Stimulated activated CD4-positive, alpha-beta T cell treated with anti-CD3 and anti-CD28 coated beads, Interleukin-1b, Interleukin-23, amount 100 ng/mL, for 1 hour (primary cell): ENCODE data around the gene ASMT.
"Not testable (repeated sequence)": the region's sequence is repeated elsewhere in the genome, so short reads cannot be mapped to it uniquely, and the experiment has no call there.

Experiments used
- DNase-seq, 2 donors: peaks; one replicate each; pipeline ENCODE4 v3.0.0-alpha.2; 2020; ENCODE audit warnings: low read depth in 2 of 2

Gene ASMT

DNA sequence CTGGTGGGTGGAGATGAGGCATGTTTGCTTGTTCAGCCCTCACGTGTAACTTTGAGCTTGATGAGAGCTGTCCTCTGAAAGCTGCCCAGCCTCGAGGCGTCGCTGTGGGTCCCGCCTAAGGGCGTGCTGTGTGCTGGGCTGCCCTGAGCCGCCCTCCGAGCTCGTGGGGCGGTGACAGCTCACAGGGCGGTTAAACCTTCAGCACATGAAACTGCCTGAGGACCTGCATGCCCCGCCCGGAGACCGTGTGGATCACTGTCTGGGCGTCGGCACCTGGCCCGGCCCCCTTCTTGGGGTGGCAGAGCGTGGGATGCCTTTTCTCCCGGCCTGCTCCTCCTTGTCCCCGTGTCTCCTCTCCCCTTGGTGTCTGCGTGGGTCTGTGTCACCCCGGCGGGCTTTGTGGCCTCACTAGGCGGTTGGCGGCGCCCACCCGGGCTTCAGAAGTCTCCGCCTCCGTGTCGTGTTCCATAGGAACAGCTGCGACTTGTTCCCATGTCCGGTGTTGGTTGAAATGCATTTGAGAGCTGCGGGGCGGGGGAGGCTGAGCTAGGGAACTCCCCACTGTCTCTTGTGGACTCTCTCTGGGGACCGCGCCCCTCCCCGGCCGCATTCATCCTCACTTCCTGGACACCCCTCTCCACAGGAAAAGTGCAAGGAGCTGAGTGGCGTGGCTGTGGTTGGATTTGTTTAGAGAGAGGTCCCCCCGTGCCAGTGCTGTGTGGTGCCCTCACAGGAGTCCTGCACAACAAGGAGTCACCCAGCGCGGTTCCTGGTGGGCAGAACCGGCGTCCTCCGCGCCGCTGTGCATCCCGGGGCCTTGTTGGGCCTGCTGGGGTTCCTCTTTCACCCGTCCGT, 16.6 kb upstream of the ASMT start:
- no peak for DNase-seq

- no peak for DNase-seq
Measured at GRCh38 chrX:1598876-1599790, 15.7 kb upstream of the ASMT start.

DNA sequence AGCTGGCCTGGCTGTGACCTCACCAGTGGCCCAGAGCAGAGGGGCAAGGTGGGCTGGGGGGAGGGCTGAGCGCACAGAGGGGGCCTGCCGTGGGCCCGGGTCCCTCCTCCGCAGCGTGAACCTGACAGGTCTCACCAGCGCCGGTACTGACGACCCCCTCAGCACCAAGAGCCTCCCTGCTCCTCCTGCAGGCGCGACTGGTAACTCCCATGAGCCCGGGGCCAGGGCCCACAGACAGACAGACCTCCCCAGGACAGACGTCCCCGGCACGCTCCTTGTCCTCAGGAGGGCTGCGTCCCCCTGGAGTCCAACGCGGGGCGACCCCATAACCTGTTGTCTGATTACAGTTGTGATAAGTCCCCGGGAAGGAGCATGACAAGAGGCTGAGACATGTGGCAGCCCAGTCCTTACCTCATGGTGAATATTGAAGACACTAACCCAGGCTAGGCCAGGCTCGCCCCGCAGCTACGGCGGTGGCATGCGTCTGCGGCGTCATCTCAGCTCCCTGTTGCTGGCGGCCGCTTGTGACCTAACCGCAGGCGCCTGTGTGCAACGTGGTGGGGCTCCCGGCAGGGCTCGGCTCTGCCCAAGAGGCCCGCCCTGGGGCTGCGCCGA, 15.0 kb upstream of the ASMT start:
- DNase-seq = no peak

DNA sequence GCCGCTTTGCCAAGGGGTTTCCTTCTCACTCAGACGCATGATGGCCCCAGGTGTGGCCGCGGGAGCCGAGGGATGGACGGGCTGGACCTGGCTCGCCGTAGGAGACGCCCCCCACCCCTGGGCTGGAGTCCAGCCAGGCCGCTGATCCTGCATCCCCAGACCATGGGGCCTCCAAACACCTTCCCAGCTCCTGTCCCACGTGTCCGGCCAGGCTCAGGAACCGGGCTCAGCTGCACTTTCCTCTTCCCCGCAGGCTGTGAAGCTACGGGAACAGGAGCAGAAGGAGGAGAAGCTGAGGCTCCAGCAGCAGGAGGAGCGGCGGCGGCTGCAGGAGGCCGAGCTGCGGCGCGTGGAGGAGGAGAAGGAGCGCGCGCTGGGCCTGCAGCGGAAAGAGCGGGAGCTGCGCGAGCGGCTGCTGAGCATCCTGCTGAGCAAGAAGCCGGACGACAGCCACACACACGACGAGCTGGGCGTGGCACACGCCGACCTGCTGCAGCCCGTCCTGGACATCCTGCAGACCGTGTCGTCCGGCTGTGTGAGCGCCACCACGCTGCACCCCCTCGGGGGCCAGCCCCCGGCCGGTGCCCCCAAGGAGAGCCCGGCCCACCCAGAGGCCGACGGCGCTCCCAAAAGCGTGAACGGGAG, 14.3 kb upstream of the ASMT start:
- DNase-seq = no peak

- DNase-seq = no peak
Measured at GRCh38 chrX:1601051-1601767, 13.7 kb upstream of the ASMT start.

GRCh38 chrX:1601768-1602085, 13.1 kb upstream of the ASMT start:
- DNase-seq = no peak

DNA sequence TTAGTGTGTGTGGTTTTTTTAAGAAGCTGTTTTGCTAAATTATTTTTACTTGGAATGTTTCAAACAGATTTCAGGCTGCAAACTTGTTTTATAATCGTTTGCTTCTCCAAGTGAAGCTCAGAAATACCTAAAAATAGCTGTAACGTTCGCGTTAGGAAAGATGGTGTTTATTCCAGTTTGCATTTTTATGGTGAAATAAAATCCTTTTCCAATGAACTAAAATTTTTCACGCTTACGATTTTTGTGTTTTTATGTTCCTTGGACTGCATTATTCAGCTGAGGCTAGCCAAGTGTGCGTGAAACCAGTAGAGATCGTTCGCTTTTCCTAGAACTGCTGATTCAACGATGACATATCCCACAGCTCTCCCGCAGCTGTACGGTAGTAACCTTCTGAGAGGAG, 12.6 kb upstream of the ASMT start:
- no peak for DNase-seq

DNA sequence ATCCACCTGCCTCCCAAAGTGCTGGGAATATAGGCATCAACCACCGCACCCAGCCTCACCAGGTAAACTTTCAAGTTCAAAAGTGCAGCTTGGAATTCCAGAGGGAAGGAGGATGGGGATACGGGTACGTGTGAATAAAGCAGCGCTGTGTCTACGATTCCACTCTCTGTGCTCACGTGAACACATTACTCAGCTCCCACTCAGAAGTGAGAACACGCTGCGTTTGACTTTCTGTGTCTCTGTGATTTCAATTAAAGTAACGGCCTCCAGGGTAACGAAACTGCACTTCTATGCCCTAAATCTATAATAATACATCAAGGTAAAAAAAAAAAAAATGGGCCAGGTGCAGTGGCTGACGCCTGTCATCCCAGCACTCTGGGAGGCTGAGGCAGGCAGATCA, 8.4 kb upstream of the ASMT start:
- no peak for DNase-seq

GRCh38 chrX:1609311-1609710, 5.5 kb upstream of the ASMT start:
- no peak for DNase-seq

- no peak for DNase-seq
Measured at GRCh38 chrX:1609762-1610161, 5.1 kb upstream of the ASMT start.

GRCh38 chrX:1610166-1610565, 4.7 kb upstream of the ASMT start:
- no peak for DNase-seq

DNA sequence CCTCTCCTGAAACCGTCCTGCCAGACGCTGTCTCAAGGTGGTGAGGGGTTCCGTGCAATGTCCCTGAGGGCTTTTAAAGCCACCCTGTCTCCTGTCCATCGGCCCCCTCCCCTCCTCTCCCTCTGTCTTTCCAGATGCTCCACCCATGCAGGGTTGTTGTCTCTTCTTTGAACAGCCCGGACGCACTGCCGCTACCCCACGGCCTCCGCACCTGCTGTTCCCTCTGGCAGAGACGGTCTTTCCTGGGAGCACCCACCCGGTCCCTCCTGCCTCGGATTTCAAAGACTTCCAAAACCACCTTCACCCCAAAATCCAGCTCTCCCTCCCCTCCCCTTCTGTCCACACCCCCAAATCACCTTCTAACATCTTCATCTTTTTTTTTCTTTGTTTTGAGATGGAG, 4.1 kb upstream of the ASMT start:
- no peak for DNase-seq

DNA sequence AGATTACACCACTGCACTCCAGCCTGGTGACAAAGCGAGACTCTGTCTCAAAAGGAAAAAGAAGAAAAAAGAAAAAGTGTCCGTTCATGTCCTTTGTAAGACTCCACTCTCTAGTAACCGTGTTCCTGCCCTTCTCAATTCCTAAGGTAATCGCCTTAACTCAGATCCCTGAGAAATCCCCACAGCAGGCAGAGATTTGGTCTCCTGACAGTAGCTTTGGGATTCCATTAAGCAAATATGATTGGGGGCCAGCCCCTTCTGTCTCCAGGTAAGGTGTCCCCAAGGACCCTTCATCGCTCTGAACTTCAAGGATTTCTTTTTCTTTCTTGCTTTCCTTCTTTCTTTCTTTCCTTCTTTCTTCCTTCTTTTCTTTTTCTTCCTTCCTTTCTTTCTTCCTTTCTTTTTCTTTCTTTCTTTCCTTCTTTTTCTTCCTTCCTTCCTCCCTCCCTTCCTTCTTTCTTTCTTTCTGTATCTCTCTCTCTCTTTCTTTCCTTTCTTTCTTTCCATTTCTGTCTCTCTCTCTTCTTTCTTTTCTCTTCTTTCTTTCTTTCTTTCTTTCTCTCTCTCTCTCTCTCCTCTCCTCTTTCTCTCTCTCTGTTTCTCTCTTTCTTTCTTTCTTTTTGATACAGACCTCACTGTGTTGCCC, 2.1 kb upstream of the ASMT start:
- DNase-seq = no peak

GRCh38 chrX:1618689-1619088, 3.8 kb downstream of the ASMT start:
- no peak for DNase-seq

- no peak for DNase-seq
Measured at GRCh38 chrX:1623691-1624090, 8.8 kb downstream of the ASMT start.

GRCh38 chrX:1624158-1624860, 9.4 kb downstream of the ASMT start:
- not testable (repeated sequence) for DNase-seq

GRCh38 chrX:1624861-1625215, 10.0 kb downstream of the ASMT start:
- not testable (repeated sequence) for DNase-seq

- no peak for DNase-seq
Measured at GRCh38 chrX:1629244-1629643, 14.4 kb downstream of the ASMT start.

DNA sequence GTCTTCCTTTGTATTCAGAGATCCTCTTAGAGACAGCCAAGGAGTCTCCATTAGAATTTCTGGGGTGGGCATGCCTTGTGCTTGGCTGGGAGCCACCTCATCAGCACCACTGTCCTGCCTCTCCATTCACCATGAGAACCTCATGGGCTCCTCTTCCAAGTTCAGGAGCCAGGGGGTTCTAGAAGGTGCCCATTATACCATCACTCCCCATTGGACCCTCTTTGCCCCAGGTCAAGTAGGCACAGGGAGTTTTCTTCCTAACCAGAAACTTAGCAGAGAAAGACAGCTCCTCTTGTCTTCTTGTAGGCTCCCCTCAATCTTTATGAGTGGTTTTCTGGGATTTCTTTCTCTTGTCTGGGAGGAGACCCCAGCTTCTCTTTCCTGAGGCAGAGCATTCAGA, 31.1 kb downstream of the ASMT start:
- no peak for DNase-seq

GRCh38 chrX:1649621-1650020, 34.8 kb downstream of the ASMT start:
- DNase-seq = no peak
